HepG2 (cell line): ENCODE results near the gene TBC1D14. TPM values are rescaled to one million over a fixed set of nuclear protein-coding genes. Genes with fewer than 3 reads are reported as not detected.

Experiments used
- ATAC-seq: fragments of 200-7000 bp; cut with Tn5 transposase; 3 replicates; pipeline ENCODE4 v1.9.1; 2020; ENCODE audit warnings: mild to moderate bottlenecking, moderate library complexity
- BruUV-seq: library from RNA; stranded (reverse); fragments of 400-500 nt; replicated peaks from 2 replicates; lab custom pipeline; 2021; lab: Mats Ljungman, UMichigan
- CTCF ChIA-PET: fragments of 300-600 bp; formaldehyde crosslinking; extraction: SDS; loops from one replicate; lab custom pipeline; 2021; ENCODE audit warnings: low total read pairs, inconsistent platforms, low intra/inter-chr PET ratio; lab: Yijun Ruan, JAX
- POLR2A ChIA-PET: fragments of 350-600 bp; sonication (Branson Sonifier 250); formaldehyde crosslinking; loops from one replicate; lab custom pipeline; 2020; ENCODE audit warnings: antibody characterized with exemption, inconsistent platforms; lab: Yijun Ruan, JAX
- DNase-seq: peaks from one replicate; pipeline ENCODE4 v3.0.0-alpha.2; 2015; ENCODE audit warnings: low spot score
- FAIRE-seq: peaks from 3 replicates; lab custom pipeline; 2011; peaks lifted over from hg19 to GRCh38; lab: Jason Lieb, UNC
- H2AFZ ChIP-seq: one replicate; pipeline ENCODE4 v1.6.1; 2011; ENCODE audit warnings: low read length, inconsistent platforms
- H3K27ac ChIP-seq: fragments of 300-600 bp; 3 replicates; pipeline ENCODE4 v1.8.0; 2011; ENCODE audit warnings: mixed run types, mild to moderate bottlenecking, mixed read lengths, low read length, inconsistent platforms; ENCODE audit not compliant: insufficient read depth; ENCODE audit errors: extremely low read length
- H3K27me3 ChIP-seq, 2 experiments: fragments of 200-600 bp in 1 of 2; 2 replicates in 1 of 2; 3 replicates in 1 of 2; pipeline versions ENCODE4 v1.6.0 to v1.8.0; 2011; ENCODE audit warnings: low read length in 2 of 2, mild to moderate bottlenecking in 2 of 2, moderate library complexity in 2 of 2, inconsistent platforms in 1 of 2; ENCODE audit not compliant: insufficient read depth in 2 of 2, control insufficient read depth in 1 of 2
- H3K36me3 ChIP-seq, 2 experiments: fragments of 200-600 bp in 1 of 2; replicated peaks in 1 of 2; 2 replicates in 1 of 2; 3 replicates in 1 of 2; pipeline versions ENCODE4 v1.5.1 to v1.8.0; 2011; ENCODE audit warnings: low read length in 2 of 2, inconsistent platforms in 1 of 2; ENCODE audit not compliant: insufficient read depth in 2 of 2, control insufficient read depth in 1 of 2
- H3K4me1 ChIP-seq: 2 replicates; pipeline ENCODE4 v1.5.1; 2012; ENCODE audit warnings: low read length, inconsistent platforms; ENCODE audit not compliant: insufficient read depth
- H3K4me2 ChIP-seq: 2 replicates; pipeline ENCODE4 v1.6.0; 2011; ENCODE audit warnings: low read depth, low read length, inconsistent platforms
- H3K4me3 ChIP-seq, 3 experiments: fragments of 200-600 bp in 1 of 3; sonication (generic), shearing (Covaris generic) in 1 of 3; replicated peaks in 1 of 3; 2 replicates each; pipeline ENCODE4 v1.5.1; 2011 to 2016; ENCODE audit warnings: low read length in 3 of 3, inconsistent platforms in 2 of 3, low read depth in 2 of 3, mild to moderate bottlenecking in 2 of 3, control low read depth in 1 of 3, mixed read lengths in 1 of 3; ENCODE audit not compliant: insufficient read depth in 1 of 3
- H3K79me2 ChIP-seq: one replicate; pipeline ENCODE4 v1.6.1; 2011; ENCODE audit warnings: low read length, inconsistent platforms; ENCODE audit not compliant: insufficient read depth
- H3K9ac ChIP-seq: 2 replicates; pipeline ENCODE4 v1.6.0; 2011; ENCODE audit warnings: mild to moderate bottlenecking, low read depth, low read length, inconsistent platforms; ENCODE audit not compliant: insufficient read depth
- H3K9me3 ChIP-seq: 2 replicates; pipeline ENCODE4 v1.5.1; 2012; ENCODE audit warnings: mild to moderate bottlenecking, low read length
- H4K20me1 ChIP-seq: 2 replicates; pipeline ENCODE4 v1.6.0; 2011; ENCODE audit warnings: inconsistent platforms, mild to moderate bottlenecking, low read length, moderate library complexity; ENCODE audit not compliant: insufficient read depth
- FOXO1 ChIP-seq: sonication (generic); formaldehyde crosslinking; IDR thresholded peaks from 2 replicates; pipeline ENCODE4 v1.4.0; 2020; ENCODE audit warnings: missing genetic modification reagents
- PAWR ChIP-seq: sonication (generic); formaldehyde crosslinking; IDR thresholded peaks from 2 replicates; pipeline ENCODE4 v1.4.0; 2020; ENCODE audit warnings: missing genetic modification reagents, mild to moderate bottlenecking, borderline replicate concordance
- WGBS: methylation state at CpG from one replicate; pipeline ENCODE4 v1.1.6; 2017; ENCODE audit warnings: low lambda C conversion rate; 5-methylcytosine and 5-hydroxymethylcytosine counted together
- in situ Hi-C: cut with HindIII; loops from 2 replicates; pipeline ENCODE4 v1.10.0; 2017; ENCODE audit warnings: low pct_unique_long_range_greater_than_20kb; ENCODE audit not compliant: extremely low pct_ligation_motif_present
- intact Hi-C: fragments of 100-400 bp; cut with micrococcal nuclease; formaldehyde crosslinking; loops from one replicate; pipeline ENCODE4 v1.10.0; 2022; ENCODE audit not compliant: unreplicated experiment
- polyA plus RNA-seq, 8 experiments: library from polyadenylated mRNA; depleted of rRNA in 3 of 8; stranded (reverse) in 7 of 8; unstranded in 1 of 8; fragments of >200 nt; fragmentation: Illumina TruSeq in 4 of 8; extraction: Trizol in 4 of 8; gene quantifications; 2 replicates each; pipeline versions ENCODE4 v1.2.1 to v1.2.3, GENCODE V29; 2011 to 2016; ENCODE audit warnings: low read depth in 4 of 8, missing spikeins in 1 of 8, mixed read lengths in 1 of 8; ENCODE audit not compliant: insufficient read depth in 1 of 8
- total RNA-seq, 5 experiments: library from RNA; depleted of rRNA; stranded (reverse); fragments of >200 nt; fragmentation: Illumina TruSeq; extraction: Trizol; gene quantifications; 2 replicates each; pipeline ENCODE4 v1.2.3, GENCODE V29; 2016; ENCODE audit warnings: low read depth in 1 of 5
- TF ChIP-seq, protein P1 (sequence below): sonication (generic); formaldehyde crosslinking; IDR thresholded peaks from 2 replicates; pipeline ENCODE4 v1.4.0; 2020; ENCODE audit warnings: missing genetic modification reagents
- TF ChIP-seq, protein P2 (sequence below): sonication (generic); formaldehyde crosslinking; IDR thresholded peaks from 2 replicates; pipeline ENCODE4 v1.4.0; 2020; ENCODE audit warnings: missing genetic modification reagents, borderline replicate concordance

The TBC1D14 gene
- total and polyA plus RNA-seq, 2 of the 13 experiments (the other 11 are each of a cell fraction or from before 2014, with no cell fraction given): 29.5 to 46.5 TPM

DNA sequence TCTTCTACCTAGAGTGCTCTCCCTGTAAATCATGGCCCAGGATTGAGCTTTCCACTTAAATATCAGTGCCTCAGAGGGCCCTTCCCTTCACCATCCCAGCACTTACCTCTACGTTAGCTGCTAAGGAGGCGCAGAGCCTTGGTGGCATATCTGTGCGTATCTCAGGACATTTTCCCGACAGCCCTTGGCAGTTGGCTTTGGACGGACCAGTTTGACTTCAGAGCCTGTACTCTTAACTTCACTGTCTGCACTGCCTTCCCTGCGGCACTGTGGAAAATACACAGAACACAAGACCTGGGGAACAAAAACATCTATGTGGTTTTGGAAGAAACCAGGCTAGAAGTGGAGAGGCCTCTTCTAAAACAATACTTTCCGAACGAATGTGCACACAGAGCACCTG, 135.9 kb downstream of the TBC1D14 start (continued):
- TF ChIP-seq, protein P1, sequence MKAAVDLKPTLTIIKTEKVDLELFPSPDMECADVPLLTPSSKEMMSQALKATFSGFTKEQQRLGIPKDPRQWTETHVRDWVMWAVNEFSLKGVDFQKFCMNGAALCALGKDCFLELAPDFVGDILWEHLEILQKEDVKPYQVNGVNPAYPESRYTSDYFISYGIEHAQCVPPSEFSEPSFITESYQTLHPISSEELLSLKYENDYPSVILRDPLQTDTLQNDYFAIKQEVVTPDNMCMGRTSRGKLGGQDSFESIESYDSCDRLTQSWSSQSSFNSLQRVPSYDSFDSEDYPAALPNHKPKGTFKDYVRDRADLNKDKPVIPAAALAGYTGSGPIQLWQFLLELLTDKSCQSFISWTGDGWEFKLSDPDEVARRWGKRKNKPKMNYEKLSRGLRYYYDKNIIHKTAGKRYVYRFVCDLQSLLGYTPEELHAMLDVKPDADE (CRISPR knock-in tag): no peak
- no peak for TF ChIP-seq PAWR (CRISPR knock-in tag)
- TF ChIP-seq, protein P2, sequence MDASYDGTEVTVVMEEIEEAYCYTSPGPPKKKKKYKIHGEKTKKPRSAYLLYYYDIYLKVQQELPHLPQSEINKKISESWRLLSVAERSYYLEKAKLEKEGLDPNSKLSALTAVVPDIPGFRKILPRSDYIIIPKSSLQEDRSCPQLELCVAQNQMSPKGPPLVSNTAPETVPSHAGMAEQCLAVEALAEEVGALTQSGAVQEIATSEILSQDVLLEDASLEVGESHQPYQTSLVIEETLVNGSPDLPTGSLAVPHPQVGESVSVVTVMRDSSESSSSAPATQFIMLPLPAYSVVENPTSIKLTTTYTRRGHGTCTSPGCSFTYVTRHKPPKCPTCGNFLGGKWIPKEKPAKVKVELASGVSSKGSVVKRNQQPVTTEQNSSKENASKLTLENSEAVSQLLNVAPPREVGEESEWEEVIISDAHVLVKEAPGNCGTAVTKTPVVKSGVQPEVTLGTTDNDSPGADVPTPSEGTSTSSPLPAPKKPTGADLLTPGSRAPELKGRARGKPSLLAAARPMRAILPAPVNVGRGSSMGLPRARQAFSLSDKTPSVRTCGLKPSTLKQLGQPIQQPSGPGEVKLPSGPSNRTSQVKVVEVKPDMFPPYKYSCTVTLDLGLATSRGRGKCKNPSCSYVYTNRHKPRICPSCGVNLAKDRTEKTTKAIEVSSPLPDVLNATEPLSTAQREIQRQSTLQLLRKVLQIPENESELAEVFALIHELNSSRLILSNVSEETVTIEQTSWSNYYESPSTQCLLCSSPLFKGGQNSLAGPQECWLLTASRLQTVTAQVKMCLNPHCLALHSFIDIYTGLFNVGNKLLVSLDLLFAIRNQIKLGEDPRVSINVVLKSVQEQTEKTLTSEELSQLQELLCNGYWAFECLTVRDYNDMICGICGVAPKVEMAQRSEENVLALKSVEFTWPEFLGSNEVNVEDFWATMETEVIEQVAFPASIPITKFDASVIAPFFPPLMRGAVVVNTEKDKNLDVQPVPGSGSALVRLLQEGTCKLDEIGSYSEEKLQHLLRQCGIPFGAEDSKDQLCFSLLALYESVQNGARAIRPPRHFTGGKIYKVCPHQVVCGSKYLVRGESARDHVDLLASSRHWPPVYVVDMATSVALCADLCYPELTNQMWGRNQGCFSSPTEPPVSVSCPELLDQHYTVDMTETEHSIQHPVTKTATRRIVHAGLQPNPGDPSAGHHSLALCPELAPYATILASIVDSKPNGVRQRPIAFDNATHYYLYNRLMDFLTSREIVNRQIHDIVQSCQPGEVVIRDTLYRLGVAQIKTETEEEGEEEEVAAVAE: no peak

DNA sequence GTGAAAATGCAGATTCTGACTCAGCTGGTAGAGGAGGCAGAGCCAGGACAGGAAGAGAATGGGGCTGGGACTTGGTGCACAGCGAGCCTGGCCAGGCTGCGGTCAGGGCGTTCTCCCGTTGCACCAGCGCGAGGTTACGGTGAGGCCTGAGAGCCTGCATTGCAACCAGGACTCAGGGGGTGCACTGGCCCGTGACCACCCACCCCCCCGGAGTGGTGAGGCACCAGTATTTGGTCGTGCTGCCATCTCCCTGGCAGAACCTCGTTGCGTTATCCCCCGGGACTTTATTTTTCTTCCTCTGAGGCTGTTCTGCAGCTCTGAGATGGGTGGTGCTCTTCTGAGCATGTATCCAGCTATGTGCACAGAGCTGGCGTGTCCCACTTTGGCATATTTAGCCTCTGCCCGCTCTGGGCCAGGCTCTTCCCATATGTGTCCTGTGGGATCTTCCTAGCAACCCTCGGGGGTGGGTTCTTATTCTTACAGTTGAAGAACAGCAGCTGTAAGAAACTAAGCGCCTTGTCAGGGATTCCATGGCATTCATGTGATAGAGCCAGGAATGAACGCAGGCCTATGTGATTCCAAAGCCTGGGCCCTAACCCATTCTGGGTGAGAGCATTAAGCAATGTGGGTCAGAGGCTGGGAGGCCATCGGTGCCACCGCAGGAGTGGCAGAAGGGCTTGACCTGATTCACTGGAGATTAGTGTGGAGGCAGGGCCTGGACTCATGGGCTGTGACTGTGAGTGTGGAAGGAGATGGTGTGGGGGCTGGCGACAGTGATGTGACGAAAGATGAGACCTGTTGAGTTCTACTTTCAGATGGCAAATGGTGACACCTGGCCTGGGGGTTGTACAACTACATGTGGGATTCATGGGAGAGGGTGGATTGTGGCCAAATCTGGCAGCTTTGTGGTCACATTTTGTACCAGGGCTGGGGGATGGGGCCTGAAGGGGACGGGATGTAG, 136.6 kb downstream of the TBC1D14 start:
- in situ Hi-C loops: no loop called here
- H3K4me2 ChIP-seq: no peak overlapping the region
- H3K36me3 ChIP-seq: peaks cover 0 to 3% of the 10 kb centered on the region in 2 experiments; a peak in 2 of 5 replicates
- peaks cover 53% of the 10 kb centered on the region for H3K79me2 ChIP-seq
- H4K20me1 ChIP-seq: 0 out of 2 replicates have a peak, but pooled peaks cover 12% of the 10 kb centered on the region
- H3K4me1 ChIP-seq: peaks cover 40% of the 10 kb centered on the region
- peaks cover 0 to 3% of the 10 kb centered on the region in 2 experiments; a peak in 1 of 5 replicates for H3K27me3 ChIP-seq
- no peak for FAIRE-seq
- no peak for TF ChIP-seq FOXO1 (CRISPR knock-in tag)
- intact Hi-C loops: loop anchor here (10.0 kb wide), 1 partner anchor 141 kb away; the partner anchor contains the start of gene TBC1D14
- no peak for ATAC-seq
- DNase-seq: no peak
- no peak overlapping the region for H2AFZ ChIP-seq
- no TSS peak for BruUV-seq
- WGBS: 96% methylated on average over 23 of the region's 23 CpGs
- POLR2A ChIA-PET: interaction anchor here (0.7 to 5.6 kb wide), 2 partner anchors 12 to 21 kb away, joined by 3 to 64 read pairs; partner anchors contain the start of gene GRPEL1
- no peak overlapping the region for H3K9ac ChIP-seq
- CTCF ChIA-PET: no interaction called here
- H3K9me3 ChIP-seq: no peaks in the 10 kb centered on the region
- no peak overlapping the region for H3K4me3 ChIP-seq
- no peak overlapping the region for H3K27ac ChIP-seq
